Fibroblast of lung (primary cell): ENCODE results near the gene TAGAP. TPM values are rescaled to one million over a fixed set of nuclear protein-coding genes. Genes with fewer than 3 reads are reported as not detected.

Source experiments
- DNase-seq, 2 donors: peaks; one replicate each; pipeline versions ENCODE4 v3.0.0 to v3.0.0-alpha.2; 2010; ENCODE audit warnings: low read depth in 2 of 2
- H2AFZ ChIP-seq: 2 replicates; pipeline ENCODE4 v1.5.1; 2012; ENCODE audit warnings: low read length, control low read depth, inconsistent platforms
- H3K27ac ChIP-seq: 2 replicates; pipeline ENCODE4 v1.5.1; 2011; ENCODE audit warnings: low read length, control low read depth; ENCODE audit not compliant: insufficient read depth
- H3K27me3 ChIP-seq: 2 replicates; pipeline ENCODE4 v1.5.1; 2011; ENCODE audit warnings: mild to moderate bottlenecking, low read length; ENCODE audit not compliant: control insufficient read depth, insufficient read depth
- H3K36me3 ChIP-seq: 2 replicates; pipeline ENCODE4 v1.5.1; 2011; ENCODE audit warnings: low read length; ENCODE audit not compliant: control insufficient read depth, insufficient read depth
- H3K4me1 ChIP-seq: 2 replicates; pipeline ENCODE4 v1.5.1; 2011; ENCODE audit warnings: low read length; ENCODE audit not compliant: control insufficient read depth, insufficient read depth; ENCODE audit errors: extremely low read depth
- H3K4me2 ChIP-seq: 2 replicates; pipeline ENCODE4 v1.5.1; 2011; ENCODE audit warnings: low read length, control low read depth; ENCODE audit not compliant: insufficient read depth; ENCODE audit errors: extremely low read depth
- H3K4me3 ChIP-seq, 4 experiments: fragments of 200-600 bp in 1 of 4; sonication (generic) in 1 of 4; replicated peaks in 1 of 4; 2 replicates each; pipeline ENCODE4 v1.5.1; 2011 to 2016; ENCODE audit warnings: low read length in 4 of 4, low read depth in 3 of 4, mild to moderate bottlenecking in 3 of 4, control low read depth in 2 of 4, inconsistent platforms in 1 of 4, mixed read lengths in 1 of 4; ENCODE audit not compliant: insufficient read depth in 1 of 4; ENCODE audit errors: control extremely low read depth in 1 of 4
- H3K79me2 ChIP-seq: 2 replicates; pipeline ENCODE4 v1.5.1; 2012; ENCODE audit warnings: mild to moderate bottlenecking, low read length, inconsistent platforms; ENCODE audit not compliant: control insufficient read depth, insufficient read depth
- H3K9ac ChIP-seq: 2 replicates; pipeline ENCODE4 v1.5.1; 2011; ENCODE audit warnings: mild to moderate bottlenecking, low read length, control low read depth; ENCODE audit not compliant: insufficient read depth
- H3K9me3 ChIP-seq: 2 replicates; pipeline ENCODE4 v1.5.1; 2012; ENCODE audit warnings: low read depth, low read length; ENCODE audit not compliant: control insufficient read depth, insufficient read depth
- H4K20me1 ChIP-seq: 2 replicates; pipeline ENCODE4 v1.5.1; 2011; ENCODE audit warnings: low read length; ENCODE audit not compliant: control insufficient read depth, insufficient read depth; ENCODE audit errors: extremely low read depth
- EZH2 ChIP-seq: IDR thresholded peaks from 2 replicates; pipeline ENCODE4 v1.5.1; 2012; ENCODE audit warnings: low read length, control low read depth, mild to moderate bottlenecking; ENCODE audit errors: missing control alignments
- polyA plus RNA-seq, 2 donors: library from polyadenylated mRNA; depleted of rRNA in 1 of 2; stranded (reverse) in 1 of 2; unstranded in 1 of 2; fragments of >200 nt; gene quantifications; 2 replicates each; pipeline ENCODE4 v1.2.1, GENCODE V29; 2011 to 2012; ENCODE audit warnings: missing spikeins in 1 of 2
- total RNA-seq: library from RNA; depleted of rRNA; stranded (reverse); fragments of >200 nt; gene quantifications from 2 replicates; pipeline ENCODE4 v1.2.1, GENCODE V29; 2014
- TF ChIP-seq, protein P1 (sequence below), 2 donors: IDR thresholded peaks in 1 of 2; conservative IDR thresholded peaks in 1 of 2; 1 replicate in 1 of 2; 2 replicates in 1 of 2; pipeline ENCODE4 v1.5.1; 2011 to 2012; ENCODE audit warnings: low read length in 2 of 2, control low read depth in 1 of 2, inconsistent platforms in 1 of 2, low read depth in 1 of 2, mild to moderate bottlenecking in 1 of 2

Gene TAGAP
- total and polyA plus RNA-seq, 2 donors (not counting 1 experiment from before 2014, with no cell fraction given) = not detected

DNA sequence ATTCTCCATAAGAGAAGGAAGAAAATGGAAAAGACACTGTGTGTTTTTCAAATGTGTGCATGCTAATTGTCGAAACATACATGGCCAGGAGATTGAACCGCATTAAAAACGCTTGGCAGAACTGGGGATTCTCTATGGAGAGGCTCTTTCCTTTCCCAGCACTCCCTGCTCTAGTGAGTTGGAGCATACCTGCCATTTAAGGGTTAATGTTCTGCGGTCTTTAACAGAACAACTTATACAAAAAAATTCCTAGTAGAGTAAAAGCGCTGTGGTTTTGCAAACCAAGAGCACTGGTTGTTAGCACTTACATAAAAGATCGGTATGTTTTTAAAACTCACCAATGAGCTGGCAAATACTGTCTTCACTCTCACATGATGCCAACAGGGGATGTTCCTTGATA lies 1.5 kb downstream of the TAGAP start:
- no peak overlapping the region for H3K9ac ChIP-seq
- DNase-seq = no peak
- H3K27me3 ChIP-seq = peaks cover 9% of the 10 kb centered on the region
- no peaks in the 10 kb centered on the region for H3K79me2 ChIP-seq
- no peak overlapping the region for H3K27ac ChIP-seq
- TF ChIP-seq, protein P1, sequence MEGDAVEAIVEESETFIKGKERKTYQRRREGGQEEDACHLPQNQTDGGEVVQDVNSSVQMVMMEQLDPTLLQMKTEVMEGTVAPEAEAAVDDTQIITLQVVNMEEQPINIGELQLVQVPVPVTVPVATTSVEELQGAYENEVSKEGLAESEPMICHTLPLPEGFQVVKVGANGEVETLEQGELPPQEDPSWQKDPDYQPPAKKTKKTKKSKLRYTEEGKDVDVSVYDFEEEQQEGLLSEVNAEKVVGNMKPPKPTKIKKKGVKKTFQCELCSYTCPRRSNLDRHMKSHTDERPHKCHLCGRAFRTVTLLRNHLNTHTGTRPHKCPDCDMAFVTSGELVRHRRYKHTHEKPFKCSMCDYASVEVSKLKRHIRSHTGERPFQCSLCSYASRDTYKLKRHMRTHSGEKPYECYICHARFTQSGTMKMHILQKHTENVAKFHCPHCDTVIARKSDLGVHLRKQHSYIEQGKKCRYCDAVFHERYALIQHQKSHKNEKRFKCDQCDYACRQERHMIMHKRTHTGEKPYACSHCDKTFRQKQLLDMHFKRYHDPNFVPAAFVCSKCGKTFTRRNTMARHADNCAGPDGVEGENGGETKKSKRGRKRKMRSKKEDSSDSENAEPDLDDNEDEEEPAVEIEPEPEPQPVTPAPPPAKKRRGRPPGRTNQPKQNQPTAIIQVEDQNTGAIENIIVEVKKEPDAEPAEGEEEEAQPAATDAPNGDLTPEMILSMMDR (conservative IDR thresholded peaks at IDR 0.05 in 1 of 2, IDR thresholded peaks at IDR 0.05 in 1 of 2; ENCODE audit: low read depth in 1 of 2, low read length in 2 of 2) = no peak
- TF ChIP-seq EZH2 = no peak
- no peak overlapping the region for H3K4me3 ChIP-seq
- no peaks in the 10 kb centered on the region for H3K4me1 ChIP-seq
- H4K20me1 ChIP-seq = no peaks in the 10 kb centered on the region
- H2AFZ ChIP-seq = no peak overlapping the region
- no peak overlapping the region for H3K4me2 ChIP-seq
- H3K9me3 ChIP-seq = no peaks in the 10 kb centered on the region
- no peaks in the 10 kb centered on the region for H3K36me3 ChIP-seq

DNA sequence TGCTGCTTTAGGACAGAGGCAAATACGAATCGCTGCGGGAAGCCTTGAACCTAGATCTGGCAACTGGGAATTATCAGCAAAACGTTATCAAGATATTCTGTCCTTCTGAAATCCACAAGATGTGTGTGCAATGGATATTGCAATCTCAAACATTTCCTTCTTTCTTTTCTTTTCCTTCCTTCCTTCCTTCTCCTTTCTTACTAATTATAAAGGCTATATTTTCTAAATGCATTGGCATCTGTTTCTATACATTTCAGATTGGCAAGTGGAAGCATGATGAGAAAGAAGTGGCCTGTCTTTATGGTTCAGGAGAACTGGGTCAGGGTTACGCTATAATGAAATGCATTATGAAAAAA lies 2.0 kb downstream of the TAGAP start:
- no peak overlapping the region for H3K4me2 ChIP-seq
- H2AFZ ChIP-seq = no peak overlapping the region

DNA sequence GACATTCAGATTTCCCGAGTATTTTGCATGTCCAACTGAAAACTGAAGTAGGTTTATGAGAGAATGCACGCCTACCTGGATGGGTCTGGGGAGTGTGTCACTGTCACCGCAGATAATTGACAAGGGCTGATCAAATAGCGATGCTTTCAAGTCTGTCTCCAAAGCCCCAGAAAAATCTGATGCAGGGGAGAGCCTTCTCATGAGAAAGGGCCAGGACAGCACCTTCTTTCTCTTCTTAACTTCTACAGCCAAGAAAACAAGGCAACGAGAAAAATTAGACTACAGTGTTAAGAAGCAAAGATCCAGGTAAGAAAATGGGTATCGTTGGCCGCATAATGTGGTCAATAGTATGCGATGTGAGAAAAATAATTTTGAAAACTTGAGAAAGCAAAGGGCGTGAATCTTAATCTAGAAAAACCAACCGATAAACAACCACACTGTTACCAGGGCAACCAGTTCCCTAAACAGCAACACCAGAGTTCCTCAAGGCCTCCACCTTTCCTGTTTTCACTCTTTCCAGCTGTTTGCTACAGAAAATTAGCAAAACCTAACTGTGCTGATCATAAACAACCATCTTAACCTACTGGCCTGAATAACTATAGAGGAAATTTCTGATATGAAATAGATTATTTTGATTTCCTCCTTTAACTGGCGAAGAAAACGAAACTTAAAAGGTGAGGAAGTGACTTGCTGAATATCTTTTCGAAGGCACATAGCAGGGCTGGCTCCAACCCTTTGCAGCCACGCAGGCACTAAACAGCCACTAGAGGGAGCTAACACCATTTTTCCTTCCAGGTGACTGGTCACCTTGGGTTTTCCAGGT lies 2.6 kb downstream of the TAGAP start:
- peak; percentile 44 to 64 for DNase-seq
- Histone ChIP-seq H3K4me2 (no peak overlapping the region), H3K27me3 (peaks cover 9% of the 10 kb centered on the region), H4K20me1 (no peaks in the 10 kb centered on the region), H3K79me2 (no peaks in the 10 kb centered on the region), H3K27ac (no peak overlapping the region), H3K4me1 (no peaks in the 10 kb centered on the region), H3K9me3 (no peaks in the 10 kb centered on the region), H3K4me3 (peak overlapping the region in 1 of 4 experiments; percentile 11), H3K9ac (no peak overlapping the region), H3K36me3 (no peaks in the 10 kb centered on the region), H2AFZ (no peak overlapping the region)
- TF ChIP-seq, protein P1 (conservative IDR thresholded peaks at IDR 0.05 in 1 of 2, IDR thresholded peaks at IDR 0.05 in 1 of 2; ENCODE audit: low read depth in 1 of 2, low read length in 2 of 2) = peak; percentile 98 to 99
- TF ChIP-seq EZH2 = no peak

More for the DNA sequence above, 2.0 kb downstream of the TAGAP start:
- no peak overlapping the region for H3K9ac ChIP-seq
- TF ChIP-seq, protein P1 (conservative IDR thresholded peaks at IDR 0.05 in 1 of 2, IDR thresholded peaks at IDR 0.05 in 1 of 2; ENCODE audit: low read depth in 1 of 2, low read length in 2 of 2) = no peak
- no peak for TF ChIP-seq EZH2
- H4K20me1 ChIP-seq = no peaks in the 10 kb centered on the region
- peaks cover 9% of the 10 kb centered on the region for H3K27me3 ChIP-seq
- no peak for DNase-seq
- no peaks in the 10 kb centered on the region for H3K79me2 ChIP-seq
- no peaks in the 10 kb centered on the region for H3K36me3 ChIP-seq
- no peaks in the 10 kb centered on the region for H3K9me3 ChIP-seq
- no peaks in the 10 kb centered on the region for H3K4me1 ChIP-seq
- no peak overlapping the region for H3K27ac ChIP-seq
- no peak overlapping the region for H3K4me3 ChIP-seq
